Caki2 (cell line): Measurements from ENCODE around the gene BGN. TPM values are rescaled to one million over a fixed set of nuclear protein-coding genes. Genes with fewer than 3 reads are reported as not detected.

ENCODE experiments used
- DNase-seq: peaks from one replicate; pipeline ENCODE4 v3.0.0-alpha.2; 2015; ENCODE audit warnings: low read depth
- in situ Hi-C: cut with HindIII; loops from 2 replicates; pipeline ENCODE4 v1.10.0; 2016; ENCODE audit warnings: low sequenced_read_pairs, low pct_unique_long_range_greater_than_20kb, mixed read lengths
- total RNA-seq: library from RNA; depleted of rRNA; stranded (reverse); fragments of >200 nt; shearing (Covaris generic); gene quantifications from 2 replicates; pipeline ENCODE4 v1.2.3, GENCODE V29; 2014; ENCODE audit warnings: low replicate concordance

The BGN gene
- total RNA-seq, 1 experiment from 2014 or later = not detected

DNA sequence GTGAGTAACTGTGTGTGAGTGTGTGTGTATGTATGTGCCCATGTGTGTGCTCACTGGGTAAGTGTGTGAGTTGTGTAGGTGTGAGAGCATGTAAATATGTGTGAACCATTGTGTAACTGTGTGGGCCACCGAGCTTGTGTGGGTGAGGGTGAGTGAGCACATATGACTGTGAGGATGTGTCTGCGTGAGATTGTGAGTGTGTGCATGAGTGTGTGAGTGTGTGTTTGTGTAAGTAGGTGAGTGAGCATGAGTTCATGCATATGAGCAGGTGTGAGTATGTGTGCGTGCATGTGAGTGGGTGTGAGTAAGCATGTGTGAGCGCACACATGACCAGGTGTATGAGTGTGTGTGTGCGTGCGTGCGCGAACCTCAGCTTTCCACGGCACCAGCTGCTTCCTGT lies 21.3 kb downstream of the BGN start:
- in situ Hi-C loops = no loop called here
- DNase-seq = no peak

DNA sequence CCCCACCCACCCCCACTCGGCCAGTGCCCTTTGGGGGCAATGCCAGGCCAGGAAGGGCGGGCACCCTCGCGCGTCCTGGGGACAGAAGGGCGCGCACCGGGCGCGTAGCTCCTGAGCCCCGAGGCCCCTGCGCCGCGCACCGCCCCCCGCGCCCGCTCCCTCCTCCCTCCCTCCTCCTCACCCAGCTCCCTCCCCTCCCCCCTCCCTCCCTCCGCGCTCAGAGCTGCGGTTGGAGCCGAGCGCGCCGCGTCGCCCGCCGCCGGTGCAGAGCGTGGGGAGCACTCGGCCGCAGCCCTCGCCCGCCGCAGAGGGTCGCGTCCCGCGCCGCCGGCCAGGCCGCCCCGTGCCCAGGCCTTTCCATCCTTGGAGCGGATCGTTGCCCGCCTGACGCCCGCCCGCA lies 22.6 kb downstream of the BGN start, which contains the start of gene ATP2B3:
Gene ATP2B3, plus strand, starts transcription at position 220 of the 400 bp plus-strand sequence. CDS start 18,606 bp downstream, outside the sequence.
- no peak for DNase-seq
- in situ Hi-C loops = no loop called here

DNA sequence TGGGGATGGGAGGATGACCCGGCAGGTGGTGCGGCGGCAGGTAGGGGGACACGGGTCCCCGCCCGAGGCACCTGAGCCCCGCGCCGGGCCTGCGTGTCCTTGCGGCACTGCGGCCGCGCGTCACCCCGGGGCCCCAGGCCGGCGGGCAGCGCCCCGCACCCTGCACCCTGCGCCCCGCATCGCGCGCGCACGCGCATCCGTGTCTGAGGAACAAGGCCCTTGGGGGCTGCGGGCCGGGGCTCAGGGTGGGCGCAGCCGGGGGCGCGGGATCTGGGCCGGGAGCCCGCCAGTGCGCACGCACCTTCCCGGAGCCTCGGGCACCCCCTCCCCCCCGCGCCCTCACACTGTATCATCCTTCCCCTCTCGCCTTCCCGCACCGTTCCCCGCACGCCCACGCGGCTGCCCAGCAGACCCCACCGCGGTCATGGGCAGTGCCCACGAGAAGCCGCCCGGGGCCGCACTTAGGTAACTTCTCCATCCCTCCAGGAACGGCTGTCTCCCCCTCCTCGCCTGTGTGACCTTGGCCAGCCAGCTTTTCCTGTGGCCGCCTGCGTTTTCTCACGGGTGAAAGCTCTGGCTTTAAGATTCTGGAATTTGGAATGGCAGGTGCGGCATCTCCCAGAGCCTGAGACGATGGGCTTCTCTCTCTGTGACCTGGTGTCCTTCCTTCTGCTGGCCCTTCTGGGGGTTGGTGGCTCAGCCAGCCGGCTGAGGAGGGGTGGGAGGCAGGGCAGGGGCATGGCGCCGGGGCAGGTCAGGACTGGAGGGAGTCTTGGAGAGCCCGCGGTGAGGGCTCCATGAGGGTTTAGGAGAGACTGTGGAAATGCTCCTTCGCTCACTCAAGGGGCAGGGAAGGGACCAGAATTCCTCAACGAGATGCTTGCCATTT lies 23.4 kb downstream of the BGN start:
- in situ Hi-C loops = no loop called here
- no peak for DNase-seq

DNA sequence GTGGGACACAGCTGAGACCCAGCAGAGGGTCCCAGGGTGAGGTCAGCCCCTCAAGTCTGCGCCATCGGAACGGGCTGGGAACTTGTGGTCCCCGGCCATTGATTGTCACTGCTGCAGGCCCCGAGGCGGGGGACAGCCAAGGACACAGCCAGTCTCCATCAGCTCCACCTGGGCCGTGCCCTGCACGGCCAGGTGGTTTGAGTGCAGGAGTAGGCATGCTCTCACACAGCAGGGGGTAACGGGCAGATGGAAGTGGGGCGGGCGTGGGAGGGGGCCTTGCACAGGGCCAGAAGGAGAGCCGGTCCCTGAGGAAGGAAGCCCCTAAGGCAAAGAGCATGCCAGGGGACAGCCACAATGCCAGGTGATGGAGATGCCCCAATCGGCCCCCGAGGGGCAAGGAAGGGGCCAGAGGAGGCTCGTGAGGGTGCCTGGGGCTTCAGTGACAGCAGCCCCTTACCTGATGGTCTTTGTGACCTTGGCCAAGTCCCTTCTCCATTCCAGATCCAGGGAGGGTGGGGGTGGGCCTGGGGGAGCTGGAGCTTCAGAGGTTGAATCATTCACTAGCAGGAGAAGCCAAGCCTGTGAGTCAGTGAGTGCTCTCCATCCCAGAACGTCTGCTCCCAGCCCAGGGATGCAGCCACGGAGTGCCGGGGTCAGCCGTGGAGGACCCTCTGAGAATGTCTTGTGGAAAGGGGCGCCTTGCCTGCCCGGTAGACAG lies 24.9 kb downstream of the BGN start:
- DNase-seq = no peak
- in situ Hi-C loops = no loop called here

DNA sequence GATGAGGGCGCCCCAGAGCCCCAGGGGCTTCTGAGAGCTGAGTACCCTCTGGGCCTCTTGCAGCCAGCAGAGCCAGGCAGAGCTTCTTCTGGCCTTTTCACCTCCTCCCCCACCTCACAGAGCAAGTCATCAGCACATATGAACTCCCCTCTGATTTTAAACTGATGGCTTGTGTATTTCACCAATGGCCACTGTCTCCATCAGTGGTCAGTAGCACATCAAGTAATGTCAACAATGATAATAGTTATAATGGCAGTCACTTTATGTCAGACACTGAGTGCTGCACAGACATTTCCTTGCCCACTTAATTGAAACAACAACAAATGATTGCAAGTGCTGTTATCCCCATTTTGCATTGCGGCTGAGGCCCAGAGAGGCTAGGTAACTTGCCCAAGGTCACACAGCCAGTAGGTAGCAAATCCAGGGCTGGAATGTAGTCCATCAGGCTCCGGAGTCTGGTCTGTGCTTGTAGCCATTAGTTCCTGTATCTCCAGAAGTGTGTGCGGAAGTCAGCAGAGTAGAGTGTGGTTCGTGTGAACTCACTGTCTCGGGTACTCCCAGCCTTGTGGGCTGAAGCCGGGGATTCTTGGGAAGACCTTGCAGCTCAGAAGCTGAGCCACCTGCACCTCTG lies 25.6 kb downstream of the BGN start:
- in situ Hi-C loops = no loop called here

DNA sequence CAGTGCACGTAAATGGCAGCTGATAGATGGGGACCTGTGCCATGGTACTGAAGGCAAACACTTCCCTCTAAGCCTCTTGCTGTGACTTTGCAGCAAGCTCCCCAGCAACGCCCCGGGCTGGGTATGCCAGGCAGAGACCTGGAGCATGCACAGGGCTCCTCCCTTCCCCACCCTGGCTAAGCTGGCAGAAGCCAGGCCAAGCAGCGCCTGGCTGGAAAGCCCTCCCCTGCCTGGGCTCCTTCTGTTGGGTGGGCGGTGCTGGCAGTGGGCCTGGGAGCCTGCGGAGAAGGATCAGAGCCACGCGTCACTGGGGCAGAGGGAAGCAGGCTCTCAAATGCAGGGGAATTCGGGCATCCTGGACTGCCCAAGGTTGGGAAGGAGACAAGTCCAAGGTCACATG lies 26.3 kb downstream of the BGN start:
- in situ Hi-C loops = no loop called here
- no peak for DNase-seq

More for the DNA sequence above, 25.6 kb downstream of the BGN start:
- no peak for DNase-seq

DNA sequence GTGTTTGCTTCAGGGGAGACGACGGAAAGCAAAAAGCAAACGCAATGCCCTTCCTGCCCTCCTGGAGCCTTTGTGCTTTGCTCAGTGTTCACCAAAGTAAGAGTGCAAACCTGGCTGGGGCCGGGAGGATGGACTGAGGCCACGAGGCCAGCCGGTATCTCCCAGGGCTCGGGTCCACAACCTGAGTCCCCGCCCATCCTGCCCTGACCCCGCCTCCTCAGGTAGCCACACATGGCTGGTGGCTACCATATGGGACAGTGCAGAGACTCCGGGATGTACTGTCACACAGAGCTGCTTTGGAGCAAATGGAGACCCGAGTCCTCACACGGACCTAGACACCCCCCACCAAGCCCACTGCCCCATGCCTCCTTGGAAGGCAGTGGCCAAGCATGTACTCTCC lies 27.5 kb downstream of the BGN start:
- in situ Hi-C loops = no loop called here

DNA sequence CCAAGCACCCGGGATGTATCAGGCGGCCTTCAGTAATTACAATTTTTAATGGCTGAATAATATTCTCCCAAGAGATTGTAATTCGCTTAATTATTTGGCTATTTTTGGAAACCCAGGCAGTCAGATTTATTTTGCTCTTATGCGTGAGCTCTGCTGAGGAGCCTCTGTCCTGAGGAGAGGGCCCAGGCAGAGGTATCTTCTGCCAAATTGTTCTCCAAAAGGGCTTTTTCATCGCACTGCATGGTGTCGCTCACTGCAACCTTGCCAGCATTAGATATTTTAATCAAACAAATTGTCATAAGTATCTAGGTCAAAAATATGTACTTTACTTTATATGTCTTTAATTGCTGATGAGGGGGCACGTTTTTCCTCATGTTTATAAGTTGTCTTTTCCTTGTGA lies 28.5 kb downstream of the BGN start:
- in situ Hi-C loops = no loop called here

More for the DNA sequence above, 27.5 kb downstream of the BGN start:
- DNase-seq = no peak

DNA sequence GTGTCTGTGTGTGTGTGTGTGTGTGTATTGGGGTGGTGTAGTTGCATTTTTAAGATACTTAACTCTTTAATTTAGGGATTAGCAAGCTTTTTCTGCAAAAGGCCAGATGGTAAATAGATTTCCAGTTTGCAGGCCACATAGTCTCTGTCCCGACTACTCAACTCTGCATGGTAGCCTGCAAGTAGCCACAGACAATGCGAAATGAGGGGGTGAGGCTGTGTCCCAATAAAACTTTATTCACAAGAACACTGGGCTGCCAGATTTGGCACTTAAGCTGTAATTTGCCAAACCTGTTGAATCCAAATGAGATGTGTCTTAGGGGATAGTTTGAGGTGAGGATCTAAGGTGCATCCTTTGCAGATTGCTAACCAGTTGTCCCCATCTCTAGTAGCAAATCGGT lies 29.5 kb downstream of the BGN start:
- in situ Hi-C loops = no loop called here

More for the DNA sequence above, 28.5 kb downstream of the BGN start:
- DNase-seq = no peak

DNA sequence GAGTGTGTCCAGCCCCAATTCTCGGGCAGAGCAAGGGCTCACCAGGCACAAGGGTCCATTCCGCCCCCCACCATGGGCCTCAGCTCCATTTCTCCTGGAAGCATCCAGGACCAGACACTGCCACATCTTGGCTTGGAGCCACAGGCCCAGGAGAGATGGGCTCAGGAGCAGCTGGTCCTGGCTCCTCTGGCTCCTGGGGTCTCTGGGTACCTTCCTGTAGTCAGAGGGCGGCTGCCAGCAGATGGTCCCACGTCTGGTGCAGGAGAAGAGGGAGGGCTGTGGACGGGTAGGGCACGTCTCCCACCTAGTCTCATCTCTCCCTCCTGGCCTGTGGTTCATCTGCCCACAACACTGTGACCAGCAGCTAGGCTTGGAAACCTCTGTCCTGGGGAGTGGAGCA lies 30.7 kb downstream of the BGN start:
- no peak for DNase-seq
- in situ Hi-C loops = no loop called here

More for the DNA sequence above, 29.5 kb downstream of the BGN start:
- no peak for DNase-seq

DNA sequence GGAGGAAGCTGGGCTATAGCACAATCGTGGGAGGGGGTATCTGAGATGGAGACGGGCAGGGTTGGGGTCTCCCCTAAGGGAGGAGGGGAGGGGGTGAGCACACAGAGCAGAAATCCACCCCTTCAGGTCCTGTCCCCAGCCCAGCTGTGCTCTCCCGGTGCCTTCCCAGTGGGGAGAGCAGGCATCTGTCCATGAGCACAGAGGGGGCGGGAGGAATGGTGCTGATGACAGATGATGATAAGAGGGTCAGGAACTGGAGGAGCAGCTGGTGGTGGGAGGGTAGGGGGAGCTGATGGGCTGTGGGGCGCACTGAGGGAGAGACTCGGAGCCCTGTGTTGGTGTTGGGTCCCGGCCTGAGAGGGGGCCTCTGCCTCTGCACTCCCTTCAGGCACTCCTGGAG lies 31.3 kb downstream of the BGN start:
- DNase-seq = no peak
- in situ Hi-C loops = no loop called here

DNA sequence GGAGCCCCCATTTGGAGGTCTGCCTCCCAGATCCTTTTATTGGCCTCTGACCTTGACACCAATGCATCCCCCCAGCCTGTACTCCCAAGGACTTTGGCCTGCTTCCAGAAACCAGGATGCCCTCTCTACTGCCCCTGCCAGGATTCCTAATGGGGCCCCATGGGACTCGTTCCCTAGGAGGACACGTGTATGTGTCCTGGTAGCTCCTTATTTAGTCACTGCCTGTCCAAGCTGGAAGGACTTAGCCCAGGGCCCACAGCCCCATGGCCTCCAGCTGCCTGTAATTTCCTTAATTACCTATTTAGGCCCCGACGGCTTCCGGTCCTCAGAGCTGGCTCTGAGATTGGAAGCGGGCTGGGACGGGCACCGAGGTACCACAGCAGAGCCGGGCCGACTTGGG lies 32.0 kb downstream of the BGN start:
- in situ Hi-C loops = no loop called here
- DNase-seq = no peak

DNA sequence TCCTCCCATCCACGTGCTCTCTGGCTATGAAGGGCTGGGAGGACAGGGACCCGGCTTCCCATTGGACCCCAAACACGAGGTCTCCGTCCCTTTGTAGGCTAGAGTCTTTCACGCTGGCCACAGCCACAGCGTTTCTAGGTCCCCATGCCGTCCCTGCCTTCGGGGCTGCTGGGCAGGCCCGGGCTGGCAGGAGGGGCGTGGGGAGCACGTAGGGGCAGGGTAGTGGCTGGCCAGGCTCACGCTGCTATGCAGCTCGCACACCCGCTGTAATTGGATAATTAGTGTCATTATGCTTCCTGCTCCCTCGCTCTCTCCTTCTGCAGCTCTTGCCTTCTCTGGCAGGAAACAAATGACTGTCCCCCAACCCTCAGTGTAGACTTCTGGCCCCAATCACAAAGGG lies 32.4 kb downstream of the BGN start:
- DNase-seq = no peak
- in situ Hi-C loops = no loop called here

DNA sequence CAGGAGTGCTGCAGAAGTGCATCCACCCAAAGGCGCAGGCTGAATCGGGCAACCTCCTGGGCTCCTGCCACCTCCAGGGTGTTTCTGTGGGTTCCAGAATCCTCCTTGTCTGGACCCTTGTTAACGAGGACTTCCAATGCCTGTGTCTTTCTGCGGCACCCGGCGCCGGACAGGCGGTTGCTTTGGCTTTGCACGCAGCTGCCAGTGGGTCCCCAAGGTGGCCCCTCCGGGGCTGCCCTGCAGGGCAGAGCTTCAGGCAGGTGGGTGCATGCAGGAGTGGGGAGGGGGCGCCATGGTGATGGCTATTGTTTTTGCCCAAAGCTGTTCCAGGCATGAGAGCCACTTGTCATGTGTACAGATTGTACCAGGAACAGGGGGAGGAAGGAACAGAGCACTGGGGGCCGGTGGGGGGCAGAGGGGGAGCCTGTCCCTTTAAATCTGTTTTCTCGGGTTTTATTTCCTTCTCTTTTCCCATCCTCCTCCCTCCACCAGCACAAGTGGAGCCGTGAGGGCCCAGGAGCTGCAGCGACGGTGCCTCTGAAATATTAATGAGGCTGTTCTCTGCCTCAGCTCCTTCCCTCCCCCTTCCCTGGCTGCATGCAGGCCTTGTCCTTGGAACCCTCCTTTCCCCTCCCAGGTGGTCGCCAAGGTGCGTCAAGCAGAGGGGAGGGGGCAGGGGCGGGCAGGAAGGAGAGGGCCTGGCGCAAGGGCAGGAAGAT lies 35.8 kb downstream of the BGN start:
- DNase-seq = no peak
- in situ Hi-C loops = no loop called here

DNA sequence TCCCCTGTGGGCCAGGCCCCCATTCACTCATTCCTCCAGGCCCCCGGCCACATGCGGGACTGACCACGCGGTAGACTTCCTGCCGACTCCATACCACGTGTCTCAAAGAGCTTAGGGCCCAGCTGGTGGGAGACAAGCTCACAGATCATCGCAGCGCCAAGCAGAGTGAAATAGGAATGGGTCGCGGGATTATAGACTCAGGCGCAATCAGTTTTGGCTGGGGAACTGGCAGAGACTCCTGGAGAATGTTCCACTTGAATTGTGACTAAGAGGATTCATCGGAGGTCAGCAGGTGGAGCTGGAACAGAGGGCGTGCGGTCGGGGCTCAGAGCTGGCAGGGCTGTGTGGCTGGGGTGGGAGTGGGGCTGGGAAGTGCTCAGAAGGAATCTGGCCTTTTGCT lies 38.3 kb downstream of the BGN start:
- in situ Hi-C loops = no loop called here
- no peak for DNase-seq

DNA sequence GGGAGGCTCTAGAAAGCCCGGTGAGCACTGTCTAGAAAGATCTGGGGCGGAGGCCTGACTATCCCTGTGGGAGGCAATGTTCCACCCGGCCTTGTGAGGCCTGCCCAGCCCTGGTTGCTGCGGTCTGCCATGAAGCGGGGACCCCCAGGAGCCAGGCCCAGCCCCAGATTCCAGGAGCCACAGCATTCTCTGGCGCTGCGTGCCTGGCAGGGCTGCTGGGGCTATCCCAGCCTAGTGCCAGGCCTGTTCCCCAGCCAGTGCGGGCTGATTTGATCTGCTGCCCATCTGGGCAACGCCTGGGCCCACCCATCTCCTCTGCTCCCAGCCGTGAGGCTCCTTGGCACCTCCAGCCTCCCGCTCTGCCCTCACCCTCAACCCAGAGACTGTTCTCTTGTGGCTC lies 42.3 kb downstream of the BGN start:
- in situ Hi-C loops = no loop called here
- DNase-seq = no peak

DNA sequence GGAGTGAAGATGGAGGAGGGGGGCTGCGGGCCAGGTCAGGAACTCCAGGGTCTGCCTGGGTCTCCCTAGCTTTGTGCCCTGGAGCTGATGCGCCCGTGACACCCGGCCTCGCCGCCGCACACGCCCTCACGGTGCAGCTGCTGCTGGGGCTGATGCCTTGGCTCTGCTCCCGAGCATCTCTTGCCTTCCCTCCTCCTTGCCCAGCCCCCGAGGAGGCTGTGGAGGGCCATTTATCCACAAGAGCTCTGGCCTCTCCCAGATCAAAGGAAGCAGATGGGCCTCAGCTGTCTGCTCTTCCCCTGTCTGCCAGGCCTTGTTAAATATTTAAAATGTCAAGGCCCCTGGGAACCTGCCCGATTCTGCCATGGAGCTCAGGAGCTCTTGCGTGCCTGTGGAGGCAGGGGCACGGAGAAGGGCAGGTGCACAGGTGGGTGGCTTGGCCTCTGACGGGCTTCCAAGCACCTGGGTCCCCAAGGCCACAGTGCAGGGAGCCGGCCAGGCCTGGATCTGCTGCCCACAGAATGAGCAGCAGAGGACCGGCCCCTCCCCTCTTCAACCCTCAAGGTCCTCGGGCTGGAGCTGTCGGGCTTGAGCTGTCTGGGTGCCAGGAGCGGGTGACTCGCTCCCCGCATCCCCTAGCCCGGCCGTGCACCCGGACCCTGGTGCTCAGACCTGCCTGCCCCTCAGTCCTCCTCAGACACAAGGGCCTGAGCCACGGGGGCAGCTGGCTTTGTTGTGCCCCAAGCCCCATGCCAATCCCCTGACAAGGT lies 42.9 kb downstream of the BGN start:
- in situ Hi-C loops = no loop called here
- DNase-seq = no peak

DNA sequence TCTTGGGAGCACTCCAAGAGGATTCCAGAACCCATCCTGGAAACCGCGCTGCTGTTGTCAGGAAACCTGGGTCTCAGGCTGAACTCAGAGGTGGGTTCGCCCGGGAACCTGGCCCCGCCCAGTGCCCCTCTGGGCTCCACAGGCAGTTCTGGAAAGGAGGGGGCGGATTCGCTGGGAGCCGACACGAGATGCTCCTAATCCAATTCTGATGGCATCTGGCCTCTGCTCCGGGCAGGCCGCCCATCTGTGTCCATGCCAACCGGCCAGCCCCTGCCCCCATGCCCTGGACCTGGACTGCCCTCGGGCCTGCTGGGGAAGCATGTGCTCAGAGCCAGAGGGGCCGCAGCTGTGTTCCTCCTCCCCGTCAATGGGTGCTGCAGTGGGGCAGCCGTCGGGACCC lies 43.6 kb downstream of the BGN start:
- in situ Hi-C loops = no loop called here
- no peak for DNase-seq
